OCI-LY7 (cell line): ENCODE data around the gene ANAPC5. TPM values are rescaled to one million over a fixed set of nuclear protein-coding genes. Genes with fewer than 3 reads are reported as not detected.
"Not testable (repeated sequence)": the region's sequence is repeated elsewhere in the genome, so short reads cannot be mapped to it uniquely, and the experiment has no call there.

Experiments used
- BruUV-seq: library from RNA; stranded (reverse); fragments of 400-500 nt; replicated peaks from 2 replicates; lab custom pipeline; 2021; lab: Mats Ljungman, UMichigan
- CTCF ChIA-PET: fragments of 300-600 bp; sonication (Branson Sonifier 250); formaldehyde crosslinking; loops from one replicate; lab custom pipeline; 2022; ENCODE audit warnings: antibody characterized with exemption; ENCODE audit not compliant: unreplicated experiment; lab: Charles Lee
- POLR2A ChIA-PET: fragments of 300-600 bp; sonication (Branson Sonifier 250); formaldehyde crosslinking; loops from one replicate; lab custom pipeline; 2022; ENCODE audit warnings: antibody characterized with exemption; lab: Charles Lee
- DNase-seq: peaks from one replicate; pipeline ENCODE4 v3.0.0-alpha.2; 2015; ENCODE audit warnings: low spot score
- H2AFZ ChIP-seq: fragments of 200-600 bp; sonication (generic), shearing (Covaris generic); 2 replicates; pipeline ENCODE4 v1.6.1; 2014; ENCODE audit warnings: mild to moderate bottlenecking, antibody characterized with exemption, low read length, moderate library complexity
- H3K27ac ChIP-seq: fragments of 200-600 bp; sonication (generic); 2 replicates; pipeline ENCODE4 v1.5.1; 2014; ENCODE audit warnings: mixed run types, low read depth, mild to moderate bottlenecking, moderate library complexity, low read length, inconsistent platforms; ENCODE audit not compliant: poor library complexity, severe bottlenecking
- H3K36me3 ChIP-seq: fragments of 200-600 bp; sonication (generic); 2 replicates; pipeline ENCODE4 v1.6.1; 2014; ENCODE audit warnings: mild to moderate bottlenecking, antibody characterized with exemption, low read length, moderate library complexity, mixed read lengths; ENCODE audit not compliant: insufficient read depth
- H3K4me1 ChIP-seq: fragments of 200-600 bp; sonication (generic); 2 replicates; pipeline ENCODE4 v1.5.1; 2014; ENCODE audit warnings: mild to moderate bottlenecking, low read length; ENCODE audit not compliant: insufficient read depth, poor library complexity, severe bottlenecking
- H3K4me2 ChIP-seq: fragments of 200-600 bp; sonication (generic); 2 replicates; pipeline ENCODE4 v1.6.1; 2014; ENCODE audit warnings: mild to moderate bottlenecking, low read length
- H3K4me3 ChIP-seq: fragments of 200-600 bp; sonication (generic); 2 replicates; pipeline ENCODE4 v1.5.1; 2014; ENCODE audit warnings: mild to moderate bottlenecking, low read depth, low read length; ENCODE audit not compliant: poor library complexity, severe bottlenecking
- H3K79me2 ChIP-seq: fragments of 200-600 bp; sonication (generic); 2 replicates; pipeline ENCODE4 v1.6.1; 2016; ENCODE audit warnings: low read depth, mild to moderate bottlenecking, low read length, moderate library complexity, mixed read lengths; ENCODE audit not compliant: insufficient read depth
- H3K9me2 ChIP-seq: fragments of 200-600 bp; sonication (generic); 2 replicates; pipeline ENCODE4 v1.6.1; 2016; ENCODE audit warnings: mild to moderate bottlenecking, low read length, mixed read lengths; ENCODE audit not compliant: insufficient read depth
- H3K9me3 ChIP-seq: fragments of 200-600 bp; sonication (generic); 2 replicates; pipeline ENCODE4 v1.6.1; 2014; ENCODE audit warnings: mild to moderate bottlenecking, mixed run types, low read length, mixed read lengths
- H4K20me1 ChIP-seq: fragments of 200-600 bp; sonication (generic); 2 replicates; pipeline ENCODE4 v1.6.1; 2014; ENCODE audit warnings: mild to moderate bottlenecking, antibody characterized with exemption, low read length, moderate library complexity, mixed read lengths; ENCODE audit not compliant: insufficient read depth
- EZH2phosphoT487 ChIP-seq: fragments of 200-600 bp; sonication (generic); IDR thresholded peaks from 2 replicates; pipeline ENCODE4 v1.6.1; 2018; ENCODE audit warnings: low read depth, borderline replicate concordance, mild to moderate bottlenecking, mixed run types, antibody characterized with exemption, low read length, moderate library complexity, mixed read lengths
- intact Hi-C: fragments of 100-400 bp; cut with micrococcal nuclease; formaldehyde crosslinking; loops from one replicate; pipeline ENCODE4 v1.10.0; 2022; ENCODE audit not compliant: unreplicated experiment
- total RNA-seq, 2 experiments: library from RNA; depleted of rRNA in 1 of 2; stranded (reverse); fragments of >200 nt in 1 of 2; shearing (Covaris generic) in 1 of 2; gene quantifications; 2 replicates each; pipeline ENCODE4 v1.2.3, GENCODE V29; 2014 to 2022
- TF ChIP-seq, protein P1 (sequence below): fragments of 200-600 bp; sonication (generic); conservative IDR thresholded peaks from 2 replicates; pipeline ENCODE4 v1.5.1; 2014; ENCODE audit warnings: mild to moderate bottlenecking, antibody characterized with exemption, low read length, moderate library complexity, mixed read lengths

Gene ANAPC5
- total RNA-seq, 2 experiments from 2014 or later = 186 to 217 TPM

DNA sequence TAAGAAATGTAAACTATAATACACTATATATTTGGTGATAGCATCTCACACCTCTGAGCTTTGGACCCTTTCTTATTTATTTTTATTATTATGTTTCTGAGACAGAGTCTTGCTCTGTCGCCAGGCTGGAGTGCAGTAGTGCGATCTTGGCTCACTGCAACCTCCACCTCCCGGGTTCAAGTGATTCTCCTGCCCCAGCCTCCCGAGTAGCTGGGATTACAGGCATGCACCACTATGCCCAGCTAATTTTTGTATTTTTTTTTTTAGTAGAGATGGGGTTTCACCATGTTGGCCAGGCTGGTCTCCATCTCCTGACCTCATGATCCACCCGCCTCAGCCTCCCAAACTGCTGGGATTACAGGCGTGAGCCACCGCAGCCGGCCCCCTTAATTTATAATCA lies 44.8 kb downstream of the ANAPC5 start:
- H3K4me1 ChIP-seq, H4K20me1 ChIP-seq, DNase-seq, H3K79me2 ChIP-seq, BruUV-seq, CTCF ChIA-PET, POLR2A ChIA-PET, intact Hi-C loops, H3K9me3 ChIP-seq, H3K9me2 ChIP-seq, H3K27ac ChIP-seq, H3K4me3 ChIP-seq, H3K4me2 ChIP-seq, H2AFZ ChIP-seq: not testable (repeated sequence)
- H3K36me3 ChIP-seq = peaks cover 49% of the 10 kb centered on the region

DNA sequence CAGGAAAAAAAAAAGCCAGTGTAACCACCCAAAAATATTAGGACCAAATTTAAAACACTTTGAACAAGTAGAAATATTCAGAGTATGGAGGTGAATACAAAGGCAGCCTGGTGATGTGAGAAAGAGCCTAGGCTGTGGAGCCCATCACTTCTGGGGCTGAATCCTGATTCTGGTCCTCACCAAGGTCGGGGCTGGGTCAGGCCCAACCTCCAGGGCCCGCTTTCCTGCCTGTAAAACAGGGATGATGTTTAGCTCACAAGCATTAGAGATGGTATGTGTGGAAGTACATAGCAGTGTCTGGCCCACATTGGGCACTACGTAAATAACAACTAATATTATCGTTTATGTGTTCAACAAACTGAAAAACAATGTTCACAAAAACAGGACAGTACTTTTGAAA lies 47.9 kb downstream of the ANAPC5 start:
- CTCF ChIA-PET = no interaction called here
- TF ChIP-seq, protein P1, sequence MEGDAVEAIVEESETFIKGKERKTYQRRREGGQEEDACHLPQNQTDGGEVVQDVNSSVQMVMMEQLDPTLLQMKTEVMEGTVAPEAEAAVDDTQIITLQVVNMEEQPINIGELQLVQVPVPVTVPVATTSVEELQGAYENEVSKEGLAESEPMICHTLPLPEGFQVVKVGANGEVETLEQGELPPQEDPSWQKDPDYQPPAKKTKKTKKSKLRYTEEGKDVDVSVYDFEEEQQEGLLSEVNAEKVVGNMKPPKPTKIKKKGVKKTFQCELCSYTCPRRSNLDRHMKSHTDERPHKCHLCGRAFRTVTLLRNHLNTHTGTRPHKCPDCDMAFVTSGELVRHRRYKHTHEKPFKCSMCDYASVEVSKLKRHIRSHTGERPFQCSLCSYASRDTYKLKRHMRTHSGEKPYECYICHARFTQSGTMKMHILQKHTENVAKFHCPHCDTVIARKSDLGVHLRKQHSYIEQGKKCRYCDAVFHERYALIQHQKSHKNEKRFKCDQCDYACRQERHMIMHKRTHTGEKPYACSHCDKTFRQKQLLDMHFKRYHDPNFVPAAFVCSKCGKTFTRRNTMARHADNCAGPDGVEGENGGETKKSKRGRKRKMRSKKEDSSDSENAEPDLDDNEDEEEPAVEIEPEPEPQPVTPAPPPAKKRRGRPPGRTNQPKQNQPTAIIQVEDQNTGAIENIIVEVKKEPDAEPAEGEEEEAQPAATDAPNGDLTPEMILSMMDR = no peak
- Histone ChIP-seq H3K9me2 (no peaks in the 10 kb centered on the region), H3K4me2 (no peak overlapping the region), H3K4me1 (peaks cover 16% of the 10 kb centered on the region), H3K9me3 (no peaks in the 10 kb centered on the region), H3K79me2 (no peaks in the 10 kb centered on the region), H3K4me3 (no peak overlapping the region), H3K36me3 (peaks cover 18% of the 10 kb centered on the region), H2AFZ (no peak overlapping the region), H3K27ac (no peak overlapping the region), H4K20me1 (no peaks in the 10 kb centered on the region)
- no peak for DNase-seq
- no TSS peak for BruUV-seq
- intact Hi-C loops = no loop called here
- POLR2A ChIA-PET = interaction anchor here (0.7 kb wide), 1 partner anchor 983 kb away, joined by 3 read pairs; no protein-coding TSS in a partner anchor

DNA sequence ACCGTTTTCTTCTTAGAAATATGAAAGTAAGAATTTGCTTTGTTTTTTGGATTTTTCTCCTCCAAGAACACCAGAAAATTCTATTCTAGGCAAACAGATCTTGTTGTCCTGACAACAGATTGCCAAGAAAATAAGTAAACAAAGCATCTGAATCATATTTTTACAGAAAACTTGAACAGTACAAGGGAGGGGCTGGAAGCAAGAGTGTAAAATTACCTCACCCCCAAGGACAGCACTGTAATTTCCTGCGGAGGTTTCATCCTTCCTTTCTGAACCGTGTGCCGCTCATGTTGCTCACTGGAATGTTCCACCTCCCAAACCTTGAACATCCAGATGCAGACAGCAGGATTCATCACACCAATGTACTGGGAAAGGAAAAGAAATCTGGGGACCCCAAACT lies 50.3 kb downstream of the ANAPC5 start:
- no TSS peak for BruUV-seq
- no peak for DNase-seq
- ChIA-PET POLR2A (interaction anchor here (0.6 kb wide), 1 partner anchor 23 kb away, joined by 4 read pairs; no protein-coding TSS in a partner anchor), CTCF (no interaction called here)
- Histone ChIP-seq H3K4me3 (no peak overlapping the region), H3K36me3 (0 out of 2 replicates have a peak, but pooled peaks cover 4% of the 10 kb centered on the region), H2AFZ (no peak overlapping the region), H3K4me2 (no peak overlapping the region), H3K27ac (no peak overlapping the region), H3K79me2 (no peaks in the 10 kb centered on the region), H4K20me1 (no peaks in the 10 kb centered on the region), H3K9me3 (no peaks in the 10 kb centered on the region), H3K4me1 (peaks cover 27% of the 10 kb centered on the region), H3K9me2 (no peaks in the 10 kb centered on the region)
- intact Hi-C loops = no loop called here
- no peak for TF ChIP-seq EZH2phosphoT487
- TF ChIP-seq, protein P1 = no peak
